Transverse colon (tissue), 4 donors: ENCODE measurements around the gene DNAJB6. TPM values are rescaled to one million over a fixed set of nuclear protein-coding genes. Genes with fewer than 3 reads are reported as not detected.

Experiments used
- DNase-seq: peaks from one replicate; pipeline ENCODE4 v3.0.0-alpha.2; 2019
- H3K27ac ChIP-seq, 4 donors: fragments of 200-600 bp; sonication (generic); 2 replicates each; pipeline ENCODE4 v1.5.1; 2016 to 2018; ENCODE audit warnings: inconsistent platforms in 4 of 4
- H3K27me3 ChIP-seq: fragments of 200-600 bp; sonication (generic); 2 replicates; pipeline ENCODE4 v1.5.1; 2017; ENCODE audit warnings: inconsistent platforms
- H3K36me3 ChIP-seq, 4 donors: fragments of 200-600 bp; sonication (generic); 2 replicates each; pipeline ENCODE4 v1.5.1; 2017 to 2019; ENCODE audit warnings: inconsistent platforms in 4 of 4
- H3K4me1 ChIP-seq, 4 donors: fragments of 200-600 bp; sonication (generic); 2 replicates each; pipeline ENCODE4 v1.5.1; 2017 to 2020; ENCODE audit warnings: inconsistent platforms in 4 of 4
- H3K4me3 ChIP-seq, 4 donors: fragments of 200-600 bp; sonication (generic); 1 replicate in 1 of 4; 2 replicates in 3 of 4; pipeline versions ENCODE4 v1.5.1 to v1.6.1; 2017 to 2019; ENCODE audit warnings: inconsistent platforms in 4 of 4
- H3K9me3 ChIP-seq, 2 donors: fragments of 200-600 bp; sonication (generic); 2 replicates each; pipeline ENCODE4 v1.5.1; 2017 to 2019; ENCODE audit warnings: inconsistent platforms in 2 of 2
- EP300 ChIP-seq: sonication (generic); formaldehyde crosslinking; IDR thresholded peaks from one replicate; pipeline ENCODE4 v1.6.1; 2017; ENCODE audit warnings: antibody characterized with exemption, low read depth
- POLR2A ChIP-seq: fragments of 450-650 bp; IDR thresholded peaks from one replicate; pipeline ENCODE4 v1.6.1; 2016; ENCODE audit warnings: antibody characterized with exemption, mild to moderate bottlenecking, moderate library complexity
- POLR2AphosphoS5 ChIP-seq, 3 donors: sonication (generic); formaldehyde crosslinking; IDR thresholded peaks; one replicate each; pipeline ENCODE4 v1.6.1; 2016; ENCODE audit warnings: antibody characterized with exemption in 3 of 3
- WGBS, 2 donors: methylation state at CpG; one replicate each; pipeline ENCODE4 v1.1.5; 2018; ENCODE audit warnings: low coverage in 1 of 2; 5-methylcytosine and 5-hydroxymethylcytosine counted together
- in situ Hi-C, 4 donors: fragments of 200-750 bp; cut with MboI; loops; one replicate each; pipeline versions ENCODE4 v1.15.0 to v1.15.1; 2017; ENCODE audit warnings: low sequenced_read_pairs in 3 of 4, low pct_ligation_motif_present in 1 of 4, low pct_unique_long_range_greater_than_20kb in 1 of 4
- intact Hi-C: fragments of 100-400 bp; cut with DNase I; formaldehyde crosslinking; loops from one replicate; pipeline ENCODE4 v1.15.1; 2023; ENCODE audit warnings: low total_unique reads
- total RNA-seq, 4 donors: library from RNA; depleted of rRNA; stranded (reverse); fragments of >200 nt; gene quantifications; one replicate each; pipeline ENCODE4 v1.1.0, GENCODE V29; 2016
- TF ChIP-seq, protein P1 (sequence below), 5 experiments: fragments of 200-600 bp in 3 of 5; fragments of 450-650 bp in 2 of 5; sonication (generic) in 3 of 5; IDR thresholded peaks; 1 replicate in 2 of 5; 2 replicates in 3 of 5; pipeline ENCODE4 v1.5.1; 2016 to 2017; ENCODE audit warnings: antibody characterized with exemption in 5 of 5, inconsistent platforms in 3 of 5, mild to moderate bottlenecking in 2 of 5, moderate library complexity in 1 of 5

Gene DNAJB6
- total RNA-seq, 4 donors from 2014 or later = 47.0 to 87.6 (median 60.5) TPM

DNA sequence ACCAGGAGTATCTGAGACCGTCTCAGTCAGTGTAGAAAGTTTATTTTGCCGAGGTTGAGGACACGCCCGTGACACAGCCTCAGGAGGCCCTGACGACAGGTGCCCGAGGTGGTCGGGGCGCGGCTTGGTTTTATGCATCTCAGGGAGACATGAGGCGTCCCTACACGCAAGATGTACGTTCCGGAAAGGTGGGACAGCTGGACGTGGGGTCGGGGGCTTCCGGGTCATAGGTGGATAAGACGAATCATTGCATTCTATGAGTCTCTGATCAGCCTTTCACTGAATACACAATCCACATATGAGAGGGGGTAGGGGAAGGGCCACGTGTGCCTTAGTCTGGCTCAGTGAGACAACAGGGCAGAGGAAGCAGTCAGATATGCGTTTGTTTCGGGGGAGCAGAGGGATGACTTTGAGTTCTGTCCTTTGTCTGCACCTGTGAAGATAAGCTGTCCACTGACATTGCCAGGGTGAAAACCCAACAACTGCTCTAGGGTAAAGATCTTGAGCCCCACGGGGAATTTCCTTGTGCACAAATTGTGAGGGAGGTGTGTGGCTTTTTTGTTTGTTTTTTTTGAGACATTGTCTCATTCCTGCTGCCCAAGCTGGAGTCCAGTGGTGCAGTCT, 66.2 kb downstream of the DNAJB6 start:
- Histone ChIP-seq H3K27me3 (no peaks in the 10 kb centered on the region), H3K27ac (no peak overlapping the region), H3K36me3 (no peaks in the 10 kb centered on the region), H3K4me3 (no peak overlapping the region), H3K9me3 (no peaks in the 10 kb centered on the region), H3K4me1 (peaks cover 0 to 11% (median 4%) of the 10 kb centered on the region in 4 donors)
- no peak for TF ChIP-seq POLR2AphosphoS5 (IDR thresholded peaks at IDR 0.05)
- TF ChIP-seq, protein P1, sequence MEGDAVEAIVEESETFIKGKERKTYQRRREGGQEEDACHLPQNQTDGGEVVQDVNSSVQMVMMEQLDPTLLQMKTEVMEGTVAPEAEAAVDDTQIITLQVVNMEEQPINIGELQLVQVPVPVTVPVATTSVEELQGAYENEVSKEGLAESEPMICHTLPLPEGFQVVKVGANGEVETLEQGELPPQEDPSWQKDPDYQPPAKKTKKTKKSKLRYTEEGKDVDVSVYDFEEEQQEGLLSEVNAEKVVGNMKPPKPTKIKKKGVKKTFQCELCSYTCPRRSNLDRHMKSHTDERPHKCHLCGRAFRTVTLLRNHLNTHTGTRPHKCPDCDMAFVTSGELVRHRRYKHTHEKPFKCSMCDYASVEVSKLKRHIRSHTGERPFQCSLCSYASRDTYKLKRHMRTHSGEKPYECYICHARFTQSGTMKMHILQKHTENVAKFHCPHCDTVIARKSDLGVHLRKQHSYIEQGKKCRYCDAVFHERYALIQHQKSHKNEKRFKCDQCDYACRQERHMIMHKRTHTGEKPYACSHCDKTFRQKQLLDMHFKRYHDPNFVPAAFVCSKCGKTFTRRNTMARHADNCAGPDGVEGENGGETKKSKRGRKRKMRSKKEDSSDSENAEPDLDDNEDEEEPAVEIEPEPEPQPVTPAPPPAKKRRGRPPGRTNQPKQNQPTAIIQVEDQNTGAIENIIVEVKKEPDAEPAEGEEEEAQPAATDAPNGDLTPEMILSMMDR (IDR thresholded peaks at IDR 0.05) = no peak
- no peak for TF ChIP-seq POLR2A
- no peak for TF ChIP-seq EP300
- intact Hi-C loops (no loop called here), in situ Hi-C loops (no loop called here)
- WGBS, 2 donors = 79 to 82% methylated on average over 5 to 21 of the region's 21 CpGs
- DNase-seq = no peak

DNA sequence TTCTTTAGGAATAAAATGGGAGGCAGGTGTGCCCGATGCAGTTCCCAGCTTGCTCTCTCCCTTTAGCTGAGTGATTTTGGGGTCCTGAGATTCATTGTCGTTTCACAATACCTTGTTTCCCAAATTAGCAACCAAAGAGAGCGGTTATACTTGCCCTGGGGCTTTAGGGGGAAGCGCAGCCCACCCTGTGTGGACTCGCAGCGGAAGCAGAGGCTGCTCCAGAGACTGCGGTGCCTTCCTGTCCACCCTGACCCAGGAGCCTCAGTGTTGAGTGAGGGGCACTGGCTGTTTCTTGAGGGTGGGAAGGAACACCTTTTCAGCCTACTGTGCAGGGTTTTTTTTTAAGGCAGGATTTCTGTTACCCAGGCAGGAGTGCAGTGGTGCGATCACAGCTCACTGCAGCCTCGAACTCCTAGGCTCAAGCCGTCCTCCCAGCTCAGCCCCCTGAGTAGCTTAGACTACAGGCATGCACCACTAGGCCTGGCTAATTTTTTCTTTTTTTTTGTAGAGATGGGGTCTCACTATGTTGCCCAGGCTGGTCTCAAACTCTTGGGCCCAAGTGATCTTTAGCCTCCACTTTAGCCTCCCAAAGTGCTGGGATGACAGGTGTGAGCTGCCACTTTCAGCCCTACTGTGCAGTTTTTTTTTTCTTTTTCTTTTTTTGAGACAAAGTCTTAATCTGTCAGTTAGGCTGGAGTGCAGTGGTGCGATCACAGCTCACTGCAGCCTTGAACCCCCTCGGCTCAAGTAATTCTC, 67.0 kb downstream of the DNAJB6 start:
- DNase-seq = no peak
- in situ Hi-C loops = no loop called here
- Histone ChIP-seq H3K4me1 (peaks cover 0 to 3% (median under 1%) of the 10 kb centered on the region in 4 donors), H3K27me3 (no peaks in the 10 kb centered on the region), H3K36me3 (no peaks in the 10 kb centered on the region), H3K4me3 (no peak overlapping the region), H3K27ac (no peak overlapping the region), H3K9me3 (no peaks in the 10 kb centered on the region)
- intact Hi-C loops = no loop called here
- TF ChIP-seq, protein P1 (IDR thresholded peaks at IDR 0.05) = no peak
- no peak for TF ChIP-seq EP300
- no peak for TF ChIP-seq POLR2AphosphoS5 (IDR thresholded peaks at IDR 0.05)
- TF ChIP-seq POLR2A = no peak
- 80 to 90% methylated on average over 1 to 12 of the region's 12 CpGs for WGBS, 2 donors

DNA sequence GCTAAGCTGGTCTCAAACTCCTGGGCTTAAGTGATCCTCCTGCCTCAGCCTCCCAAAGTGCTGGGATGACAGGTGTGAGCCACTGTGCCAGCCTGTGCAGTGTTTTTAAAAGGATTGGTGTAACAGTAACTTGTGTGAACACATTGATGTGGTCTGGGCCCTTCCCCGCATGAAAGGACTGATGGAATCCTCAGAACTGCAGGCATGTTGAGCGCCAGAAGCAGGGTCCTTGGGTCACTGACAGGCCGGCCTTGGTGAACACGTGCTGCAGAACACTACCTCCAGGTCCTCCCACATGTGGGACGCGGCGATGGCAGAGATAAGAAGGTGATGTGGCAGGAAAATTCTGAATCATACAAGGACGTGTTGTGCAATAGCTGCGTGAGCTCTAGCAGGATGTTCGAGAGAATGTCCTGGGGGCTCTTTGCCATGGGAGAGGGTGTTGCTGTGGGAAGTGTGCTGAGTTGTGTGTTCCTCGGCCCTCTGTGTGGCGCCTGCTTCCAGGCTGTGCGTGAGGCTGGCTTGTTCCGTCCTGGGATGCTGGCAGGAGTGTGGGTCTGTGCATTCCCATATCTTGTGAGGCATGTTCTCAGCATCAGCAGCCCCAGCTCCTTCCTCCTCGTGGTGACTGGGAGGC, 68.2 kb downstream of the DNAJB6 start:
- H3K36me3 ChIP-seq = peaks cover 0 to 4% (median 0%) of the 10 kb centered on the region in 4 donors
- TF ChIP-seq EP300 (no peak), POLR2AphosphoS5 (IDR thresholded peaks at IDR 0.05) (no peak), POLR2A (no peak)
- TF ChIP-seq, protein P1 (IDR thresholded peaks at IDR 0.05) = no peak
- intact Hi-C loops (no loop called here), in situ Hi-C loops (no loop called here)
- no peaks in the 10 kb centered on the region for H3K4me1 ChIP-seq
- H3K27ac ChIP-seq = no peak overlapping the region
- H3K4me3 ChIP-seq = no peak overlapping the region
- no peaks in the 10 kb centered on the region for H3K9me3 ChIP-seq
- WGBS, 2 donors = 77 to 82% methylated on average over 4 to 15 of the region's 15 CpGs
- no peaks in the 10 kb centered on the region for H3K27me3 ChIP-seq
- no peak for DNase-seq

DNA sequence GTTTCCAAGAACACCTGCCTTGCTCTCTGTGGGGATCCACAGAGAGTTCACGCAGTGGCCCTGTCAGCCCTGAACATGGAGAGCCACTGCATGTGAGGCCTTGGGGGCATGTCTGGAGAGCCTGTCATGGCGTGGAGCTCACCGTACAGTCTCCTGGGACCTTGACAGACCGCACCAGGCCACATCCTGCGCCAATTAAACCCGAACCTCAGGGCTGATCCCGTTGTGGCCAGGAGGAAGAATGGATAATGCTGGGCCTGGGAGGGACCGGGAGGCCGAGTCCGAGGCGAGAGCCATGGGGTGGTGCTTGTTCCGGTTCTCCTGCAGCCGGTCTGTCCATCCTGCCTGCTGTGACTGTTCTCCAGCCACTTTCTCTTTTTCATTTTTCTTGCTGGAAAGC, 68.7 kb downstream of the DNAJB6 start:
- TF ChIP-seq EP300 = no peak
- no peak for TF ChIP-seq POLR2A
- TF ChIP-seq, protein P1 (IDR thresholded peaks at IDR 0.05) = no peak
- TF ChIP-seq POLR2AphosphoS5 (IDR thresholded peaks at IDR 0.05) = no peak
- in situ Hi-C loops = no loop called here
- 91% methylated on average over 13 of the region's 13 CpGs; no CpG with 5 or more reads in 1 of the 2 donors for WGBS, 2 donors
- Histone ChIP-seq H3K27ac (no peak overlapping the region), H3K27me3 (no peaks in the 10 kb centered on the region), H3K9me3 (no peaks in the 10 kb centered on the region), H3K4me1 (no peaks in the 10 kb centered on the region), H3K36me3 (peaks cover 0 to 9% (median 0%) of the 10 kb centered on the region in 4 donors), H3K4me3 (no peak overlapping the region)
- no peak for DNase-seq
- intact Hi-C loops = no loop called here
